DOHH2 (cell line): ENCODE results near the gene DLL1.

ENCODE experiments used
- EZH2phosphoT487 ChIP-seq: fragments of 200-600 bp; sonication (generic); IDR thresholded peaks from 2 replicates; pipeline ENCODE4 v1.6.1; 2017; ENCODE audit warnings: borderline replicate concordance, mild to moderate bottlenecking, antibody characterized with exemption, low read length, moderate library complexity, mixed read lengths
- TF ChIP-seq, protein P1 (sequence below): fragments of 200-600 bp; sonication (generic); IDR thresholded peaks from one replicate; pipeline ENCODE4 v1.5.1; 2014; ENCODE audit warnings: antibody characterized with exemption, mild to moderate bottlenecking, low read depth, low read length; ENCODE audit not compliant: poor library complexity, severe bottlenecking

DNA sequence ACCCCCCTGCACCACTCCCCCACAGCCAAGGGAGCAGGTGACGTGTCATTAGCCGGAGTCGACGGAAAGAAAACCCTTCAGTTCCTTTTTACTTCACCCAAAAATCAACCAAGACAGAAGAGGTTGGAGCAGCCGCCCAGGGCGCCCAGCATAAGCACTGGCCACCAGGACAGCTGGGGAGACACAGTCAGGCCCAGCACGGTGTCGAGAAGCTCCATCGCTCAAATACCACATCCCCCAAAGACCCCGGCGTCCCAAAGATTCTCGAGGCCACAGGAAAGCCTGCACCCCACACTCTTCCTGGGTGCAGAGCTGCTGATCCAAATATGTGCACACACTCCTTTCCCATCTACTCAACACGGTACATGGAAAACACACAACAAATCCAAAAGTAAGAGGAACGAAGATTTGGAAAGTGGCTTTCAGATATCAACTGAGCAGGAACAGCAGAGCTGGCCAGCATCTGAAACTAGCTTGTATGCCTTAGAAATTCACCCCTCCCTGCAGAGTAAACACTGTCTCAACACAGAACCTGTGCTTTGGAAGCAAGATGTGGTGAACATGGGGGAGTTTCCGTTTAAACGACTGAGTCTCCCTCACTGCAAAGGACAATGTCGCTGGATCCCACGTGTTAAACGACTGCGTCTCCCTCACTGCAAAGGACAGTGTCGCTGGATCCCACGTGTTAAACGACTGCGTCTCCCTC lies 54.6 kb downstream of the DLL1 start:
- TF ChIP-seq EZH2phosphoT487, result no peak
- TF ChIP-seq, protein P1, sequence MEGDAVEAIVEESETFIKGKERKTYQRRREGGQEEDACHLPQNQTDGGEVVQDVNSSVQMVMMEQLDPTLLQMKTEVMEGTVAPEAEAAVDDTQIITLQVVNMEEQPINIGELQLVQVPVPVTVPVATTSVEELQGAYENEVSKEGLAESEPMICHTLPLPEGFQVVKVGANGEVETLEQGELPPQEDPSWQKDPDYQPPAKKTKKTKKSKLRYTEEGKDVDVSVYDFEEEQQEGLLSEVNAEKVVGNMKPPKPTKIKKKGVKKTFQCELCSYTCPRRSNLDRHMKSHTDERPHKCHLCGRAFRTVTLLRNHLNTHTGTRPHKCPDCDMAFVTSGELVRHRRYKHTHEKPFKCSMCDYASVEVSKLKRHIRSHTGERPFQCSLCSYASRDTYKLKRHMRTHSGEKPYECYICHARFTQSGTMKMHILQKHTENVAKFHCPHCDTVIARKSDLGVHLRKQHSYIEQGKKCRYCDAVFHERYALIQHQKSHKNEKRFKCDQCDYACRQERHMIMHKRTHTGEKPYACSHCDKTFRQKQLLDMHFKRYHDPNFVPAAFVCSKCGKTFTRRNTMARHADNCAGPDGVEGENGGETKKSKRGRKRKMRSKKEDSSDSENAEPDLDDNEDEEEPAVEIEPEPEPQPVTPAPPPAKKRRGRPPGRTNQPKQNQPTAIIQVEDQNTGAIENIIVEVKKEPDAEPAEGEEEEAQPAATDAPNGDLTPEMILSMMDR, result no peak
